K562 (cell line): ENCODE results near the gene DNAAF1. TPM values are rescaled to one million over a fixed set of nuclear protein-coding genes. Genes with fewer than 3 reads are reported as not detected.

ENCODE experiments used
- ATAC-seq: fragments of 200-7000 bp; cut with Tn5 transposase; 3 replicates; pipeline ENCODE4 v1.9.1; 2020; ENCODE audit warnings: moderate library complexity
- BruUV-seq: library from RNA; stranded (reverse); fragments of 400-500 nt; replicated peaks from 2 replicates; lab custom pipeline; 2021; lab: Mats Ljungman, UMichigan
- CTCF ChIA-PET: fragments of 300-600 bp; formaldehyde crosslinking; extraction: SDS; loops from one replicate; lab custom pipeline; 2021; ENCODE audit warnings: low intra/inter-chr PET ratio; lab: Yijun Ruan, JAX
- POLR2A ChIA-PET: fragments of 300-600, 350-650 bp; sonication (Branson Sonifier 250); formaldehyde crosslinking; extraction: SDS; loops from one replicate; lab custom pipeline; 2021; ENCODE audit warnings: antibody characterized with exemption, inconsistent platforms; lab: Yijun Ruan, JAX
- DNase-seq, 4 experiments: peaks; one replicate each; pipeline versions ENCODE4 v3.0.0 to v3.0.0-alpha.2; 2011 to 2018; ENCODE audit warnings: low spot score in 3 of 4, mixed read lengths in 3 of 4; ENCODE audit errors: extremely low read depth in 1 of 4
- FAIRE-seq: peaks from 2 replicates; lab custom pipeline; 2011; peaks lifted over from hg19 to GRCh38; lab: Jason Lieb, UNC
- H2AFZ ChIP-seq: 2 replicates; pipeline ENCODE4 v1.6.0; 2011; ENCODE audit warnings: low read depth, low read length, control low read depth, inconsistent platforms
- H3K27ac ChIP-seq: fragments of 200-600 bp; 3 replicates; pipeline ENCODE4 v1.8.0; 2011; ENCODE audit warnings: low read depth, mild to moderate bottlenecking, control low read depth, inconsistent platforms, low read length, moderate library complexity, mixed read lengths; ENCODE audit errors: extremely low read depth
- H3K27me3 ChIP-seq, 2 experiments: fragments of 300-600 bp in 1 of 2; 2 replicates in 1 of 2; 3 replicates in 1 of 2; pipeline versions ENCODE4 v1.6.0 to v1.8.0; 2011; ENCODE audit warnings: inconsistent platforms in 2 of 2, low read length in 2 of 2, mild to moderate bottlenecking in 1 of 2, mixed read lengths in 1 of 2, moderate library complexity in 1 of 2; ENCODE audit not compliant: control insufficient read depth in 2 of 2, insufficient read depth in 2 of 2
- H3K36me3 ChIP-seq: fragments of 300-600 bp; 3 replicates; pipeline ENCODE4 v1.8.0; 2011; ENCODE audit warnings: mild to moderate bottlenecking, low read length, inconsistent platforms; ENCODE audit not compliant: control insufficient read depth, insufficient read depth
- H3K4me1 ChIP-seq, 2 experiments: fragments of 200-600 bp in 1 of 2; replicated peaks in 1 of 2; 2 replicates in 1 of 2; 3 replicates in 1 of 2; pipeline versions ENCODE4 v1.5.1 to v1.8.0; 2011; ENCODE audit warnings: inconsistent platforms in 2 of 2, low read length in 2 of 2, mild to moderate bottlenecking in 1 of 2, mixed read lengths in 1 of 2, moderate library complexity in 1 of 2; ENCODE audit not compliant: control insufficient read depth in 2 of 2, insufficient read depth in 2 of 2
- H3K4me2 ChIP-seq: 2 replicates; pipeline ENCODE4 v1.6.1; 2011; ENCODE audit warnings: low read length, control low read depth, inconsistent platforms, mixed read lengths; ENCODE audit not compliant: insufficient read depth
- H3K4me3 ChIP-seq: fragments of 200-600 bp; sonication (generic), shearing (Covaris generic); 2 replicates; pipeline ENCODE4 v1.5.1; 2016; ENCODE audit warnings: control low read depth, inconsistent platforms
- H3K79me2 ChIP-seq: fragments of 200-600 bp; 3 replicates; pipeline ENCODE4 v1.8.0; 2011; ENCODE audit warnings: low read length, inconsistent platforms; ENCODE audit not compliant: control insufficient read depth, insufficient read depth
- H3K9ac ChIP-seq, 2 experiments: 2 replicates each; pipeline versions ENCODE4 v1.6.0 to v1.6.1; 2011; ENCODE audit warnings: low read depth in 2 of 2, low read length in 2 of 2, control low read depth in 1 of 2, inconsistent platforms in 1 of 2, mild to moderate bottlenecking in 1 of 2, mixed read lengths in 1 of 2; ENCODE audit not compliant: insufficient read depth in 1 of 2
- H3K9me1 ChIP-seq: one replicate; pipeline ENCODE4 v1.6.0; 2011; ENCODE audit warnings: inconsistent platforms, mild to moderate bottlenecking, low read length, moderate library complexity; ENCODE audit not compliant: control insufficient read depth, insufficient read depth
- H3K9me3 ChIP-seq: replicated peaks from 2 replicates; pipeline ENCODE4 v1.5.1; 2011; ENCODE audit warnings: low read depth, low read length, inconsistent platforms; ENCODE audit not compliant: control insufficient read depth, insufficient read depth
- H4K20me1 ChIP-seq: replicated peaks from 2 replicates; pipeline ENCODE4 v1.6.1; 2011; ENCODE audit warnings: low read length, inconsistent platforms, mixed read lengths; ENCODE audit not compliant: control insufficient read depth, insufficient read depth
- EGR1 ChIP-seq: fragments of 450-650 bp; conservative IDR thresholded peaks from 2 replicates; pipeline ENCODE4 v1.6.1; 2017; ENCODE audit warnings: mild to moderate bottlenecking
- FUS ChIP-seq: fragments of 200-400 bp; formaldehyde crosslinking; optimal IDR thresholded peaks from 2 replicates; pipeline ENCODE3; 2017; ENCODE audit warnings: low read depth, low read length
- IFI16 ChIP-seq: fragments of 250-450 bp; sonication (Bioruptor Pico); IDR thresholded peaks from 2 replicates; pipeline ENCODE4 v2.1.2; 2022; ENCODE audit warnings: mild to moderate bottlenecking, inconsistent platforms
- ILF3 ChIP-seq: fragments of 450-650 bp; IDR thresholded peaks from 2 replicates; pipeline ENCODE4 v1.6.1; 2018; ENCODE audit warnings: antibody characterized with exemption, mild to moderate bottlenecking, moderate library complexity, borderline replicate concordance
- ILK ChIP-seq: fragments of 450-650 bp; IDR thresholded peaks from 2 replicates; pipeline ENCODE4 v1.6.1; 2016; ENCODE audit warnings: missing genetic modification characterization, low read depth, mild to moderate bottlenecking, missing compliant biosample characterization, moderate library complexity, borderline replicate concordance
- MAFK ChIP-seq: IDR thresholded peaks from 2 replicates; pipeline ENCODE4 v1.6.1; 2011; ENCODE audit warnings: low read length, improper control_type of control experiment
- NCOA2 ChIP-seq, 2 experiments: fragments of 450-650 bp; IDR thresholded peaks; 2 replicates each; pipeline ENCODE4 v1.6.1; 2018; ENCODE audit warnings: mild to moderate bottlenecking in 2 of 2, moderate library complexity in 1 of 2; ENCODE audit not compliant: partially characterized antibody in 2 of 2
- NONO ChIP-seq, 2 experiments: fragments of 200-400 bp in 1 of 2; fragments of 450-650 bp in 1 of 2; formaldehyde crosslinking in 1 of 2; IDR thresholded peaks; 2 replicates each; pipeline ENCODE4 v1.6.1; 2017; ENCODE audit warnings: low read depth in 2 of 2, mild to moderate bottlenecking in 2 of 2, moderate library complexity in 2 of 2, low read length in 1 of 2
- PTRF ChIP-seq: fragments of 450-650 bp; IDR thresholded peaks from 2 replicates; pipeline ENCODE4 v1.6.1; 2016; ENCODE audit warnings: mild to moderate bottlenecking, missing genetic modification characterization, missing compliant biosample characterization
- PTTG1 ChIP-seq: fragments of 450-650 bp; IDR thresholded peaks from 2 replicates; pipeline ENCODE4 v1.6.1; 2016; ENCODE audit warnings: low read depth, mild to moderate bottlenecking, missing genetic modification characterization, missing compliant biosample characterization
- RBM17 ChIP-seq: fragments of 200-400 bp; formaldehyde crosslinking; IDR thresholded peaks from 2 replicates; pipeline ENCODE4 v1.6.1; 2017; ENCODE audit warnings: low read depth, mild to moderate bottlenecking, low read length, borderline replicate concordance
- RBM39 ChIP-seq: fragments of 200-400 bp; formaldehyde crosslinking; optimal IDR thresholded peaks from 2 replicates; pipeline ENCODE3; 2018; ENCODE audit warnings: low read depth, low read length
- SREBF1 ChIP-seq: fragments of 150-350 bp; IDR thresholded peaks from 2 replicates; pipeline ENCODE4 v1.6.1; 2014; ENCODE audit warnings: antibody characterized with exemption, low read depth, low read length, borderline replicate concordance
- TAF15 ChIP-seq: fragments of 200-400 bp; formaldehyde crosslinking; IDR thresholded peaks from 2 replicates; pipeline ENCODE4 v1.6.1; 2017; ENCODE audit warnings: mild to moderate bottlenecking, low read depth, low read length, moderate library complexity
- TCF3 ChIP-seq: sonication (generic); formaldehyde crosslinking; IDR thresholded peaks from 2 replicates; pipeline ENCODE4 v1.4.0; 2020; ENCODE audit warnings: mild to moderate bottlenecking, missing genetic modification reagents
- TEAD2 ChIP-seq: fragments of 450-650 bp; IDR thresholded peaks from 2 replicates; pipeline ENCODE4 v1.6.1; 2016; ENCODE audit warnings: missing genetic modification characterization, control low read depth, missing compliant biosample characterization
- WGBS: fragments of 100-300 bp; shearing (Covaris generic); methylation state at CpG from one replicate; pipeline ENCODE4 v1.1.6; 2016; ENCODE audit warnings: low coverage, mixed read lengths; ENCODE audit not compliant: insufficient coverage; ENCODE audit errors: missing lambda C conversion rate; 5-methylcytosine and 5-hydroxymethylcytosine counted together
- in situ Hi-C: fragments of 300-500 bp; cut with MboI; formaldehyde crosslinking; loops from 4 replicates; pipeline ENCODE4 v1.15.0; 2018; ENCODE audit warnings: inconsistent platforms, mixed read lengths
- intact Hi-C: fragments of 100-400 bp; cut with micrococcal nuclease; formaldehyde crosslinking; loops from 2 replicates; pipeline ENCODE4 v1.14.2; 2022
- polyA plus RNA-seq, 8 experiments: library from polyadenylated mRNA; depleted of rRNA in 4 of 8; stranded (reverse) in 5 of 8; unstranded in 3 of 8; fragments of >200 nt; fragmentation: Nextera tagmentation in 2 of 8; fragmentation: Illumina TruSeq in 1 of 8; extraction: Ambion mirVana in 2 of 8; extraction: Trizol in 1 of 8; gene quantifications; 2 replicates each; pipeline versions ENCODE4 v1.2.1 to v1.2.3, GENCODE V29; 2011 to 2014; ENCODE audit warnings: inconsistent platforms in 1 of 8, missing spikeins in 1 of 8
- total RNA-seq, 7 experiments: library from RNA; depleted of rRNA in 6 of 7; stranded (reverse); fragments of >200 nt in 6 of 7; fragmentation: Illumina TruSeq in 2 of 7; extraction: Trizol in 2 of 7; gene quantifications; 2 replicates each; pipeline versions ENCODE4 v1.2.1 to v1.2.3, GENCODE V29; 2011 to 2021; ENCODE audit warnings: low replicate concordance in 1 of 7
- TF ChIP-seq, protein P1 (sequence below): fragments of 250-450 bp; sonication (Bioruptor Pico); IDR thresholded peaks from 2 replicates; pipeline ENCODE4 v1.4.0; 2020; ENCODE audit warnings: mild to moderate bottlenecking, moderate library complexity
- TF ChIP-seq, protein P2 (sequence below): fragments of 450-650 bp; IDR thresholded peaks from 2 replicates; pipeline ENCODE4 v1.6.1; 2017; ENCODE audit warnings: mild to moderate bottlenecking, moderate library complexity
- TF ChIP-seq, protein P3 (sequence below): fragments of 250-450 bp; sonication (Bioruptor Pico); IDR thresholded peaks from 2 replicates; pipeline ENCODE4 v1.5.0; 2021

The DNAAF1 gene
- total and polyA plus RNA-seq, 9 of the 15 experiments (the other 6 are each of a cell fraction or from before 2014, with no cell fraction given): 0.01 TPM; not detected in 8

DNA sequence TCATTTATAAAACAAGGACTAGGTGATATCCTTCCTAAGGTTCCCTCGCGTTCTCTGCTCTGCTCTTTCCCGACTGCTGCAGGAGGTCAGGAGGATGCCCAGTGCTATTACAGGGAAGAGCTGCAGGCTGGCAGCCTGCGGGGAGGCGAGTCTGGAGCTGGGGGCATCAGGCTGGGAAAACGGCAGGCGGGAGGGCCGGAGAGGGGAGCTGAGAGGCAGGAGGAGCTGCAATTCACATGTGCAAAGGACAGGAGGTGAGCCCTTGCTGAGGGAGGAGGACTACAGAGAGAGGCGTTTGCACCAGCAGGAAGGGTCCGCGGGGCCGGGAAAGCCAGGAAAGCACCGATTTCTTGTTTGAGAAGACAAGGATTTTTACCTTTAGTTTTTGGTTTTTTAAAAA lies 54.0 kb downstream of the DNAAF1 start:
- intact Hi-C loops (no loop called here), in situ Hi-C loops (no loop called here)
- Histone ChIP-seq H3K27me3 (peaks cover 70 to 71% of the 10 kb centered on the region in 2 experiments), H3K9me3 (0 out of 2 replicates have a peak, but pooled peaks cover 2% of the 10 kb centered on the region), H3K79me2 (no peaks in the 10 kb centered on the region), H3K9me1 (peaks cover 4% of the 10 kb centered on the region), H3K27ac (no peak overlapping the region), H2AFZ (no peak overlapping the region), H3K4me1 (peaks cover 0 to 33% of the 10 kb centered on the region in 2 experiments; a peak in 3 of 5 replicates), H3K36me3 (no peaks in the 10 kb centered on the region), H4K20me1 (peaks cover 12% of the 10 kb centered on the region), H3K4me2 (no peak overlapping the region), H3K4me3 (no peak overlapping the region), H3K9ac (no peak overlapping the region)
- 3% methylated on average over 13 of the region's 13 CpGs for WGBS
- ATAC-seq (no peak), FAIRE-seq (no peak), DNase-seq (no peak)
- ChIA-PET CTCF (interaction anchor here (0.6 kb wide), 1 partner anchor 10 kb away, joined by 3 read pairs; no protein-coding TSS in a partner anchor), POLR2A (interaction anchor here (0.5 to 1.5 kb wide), 5 partner anchors 9 to 1289 kb away, joined by 3 to 4 read pairs (median 3); no protein-coding TSS in a partner anchor)
- BruUV-seq: no TSS peak
- TF ChIP-seq IFI16 (CRISPR knock-in tag): no peak
- TF ChIP-seq MAFK: no peak
- TF ChIP-seq RBM17: no peak
- TF ChIP-seq PTRF (tag): no peak
- TF ChIP-seq SREBF1: no peak
- no peak for TF ChIP-seq TAF15
- no peak for TF ChIP-seq PTTG1
- TF ChIP-seq EGR1: no peak
- TF ChIP-seq RBM39: no peak
- TF ChIP-seq, protein P1, sequence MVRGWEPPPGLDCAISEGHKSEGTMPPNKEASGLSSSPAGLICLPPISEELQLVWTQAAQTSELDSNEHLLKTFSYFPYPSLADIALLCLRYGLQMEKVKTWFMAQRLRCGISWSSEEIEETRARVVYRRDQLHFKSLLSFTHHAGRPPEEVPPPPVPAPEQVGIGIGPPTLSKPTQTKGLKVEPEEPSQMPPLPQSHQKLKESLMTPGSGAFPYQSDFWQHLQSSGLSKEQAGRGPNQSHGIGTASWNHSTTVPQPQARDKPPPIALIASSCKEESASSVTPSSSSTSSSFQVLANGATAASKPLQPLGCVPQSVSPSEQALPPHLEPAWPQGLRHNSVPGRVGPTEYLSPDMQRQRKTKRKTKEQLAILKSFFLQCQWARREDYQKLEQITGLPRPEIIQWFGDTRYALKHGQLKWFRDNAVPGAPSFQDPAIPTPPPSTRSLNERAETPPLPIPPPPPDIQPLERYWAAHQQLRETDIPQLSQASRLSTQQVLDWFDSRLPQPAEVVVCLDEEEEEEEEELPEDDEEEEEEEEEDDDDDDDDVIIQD (CRISPR knock-in tag): no peak
- no peak for TF ChIP-seq TCF3 (CRISPR knock-in tag)
- TF ChIP-seq, protein P2, sequence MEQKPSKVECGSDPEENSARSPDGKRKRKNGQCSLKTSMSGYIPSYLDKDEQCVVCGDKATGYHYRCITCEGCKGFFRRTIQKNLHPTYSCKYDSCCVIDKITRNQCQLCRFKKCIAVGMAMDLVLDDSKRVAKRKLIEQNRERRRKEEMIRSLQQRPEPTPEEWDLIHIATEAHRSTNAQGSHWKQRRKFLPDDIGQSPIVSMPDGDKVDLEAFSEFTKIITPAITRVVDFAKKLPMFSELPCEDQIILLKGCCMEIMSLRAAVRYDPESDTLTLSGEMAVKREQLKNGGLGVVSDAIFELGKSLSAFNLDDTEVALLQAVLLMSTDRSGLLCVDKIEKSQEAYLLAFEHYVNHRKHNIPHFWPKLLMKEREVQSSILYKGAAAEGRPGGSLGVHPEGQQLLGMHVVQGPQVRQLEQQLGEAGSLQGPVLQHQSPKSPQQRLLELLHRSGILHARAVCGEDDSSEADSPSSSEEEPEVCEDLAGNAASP: no peak
- no peak for TF ChIP-seq NONO (IDR thresholded peaks at IDR 0.05; ENCODE audit: low read depth in 2 of 2, low read length in 1 of 2)
- no peak for TF ChIP-seq NCOA2 (IDR thresholded peaks at IDR 0.05; ENCODE audit: partially characterized antibody in 2 of 2)
- TF ChIP-seq, protein P3, sequence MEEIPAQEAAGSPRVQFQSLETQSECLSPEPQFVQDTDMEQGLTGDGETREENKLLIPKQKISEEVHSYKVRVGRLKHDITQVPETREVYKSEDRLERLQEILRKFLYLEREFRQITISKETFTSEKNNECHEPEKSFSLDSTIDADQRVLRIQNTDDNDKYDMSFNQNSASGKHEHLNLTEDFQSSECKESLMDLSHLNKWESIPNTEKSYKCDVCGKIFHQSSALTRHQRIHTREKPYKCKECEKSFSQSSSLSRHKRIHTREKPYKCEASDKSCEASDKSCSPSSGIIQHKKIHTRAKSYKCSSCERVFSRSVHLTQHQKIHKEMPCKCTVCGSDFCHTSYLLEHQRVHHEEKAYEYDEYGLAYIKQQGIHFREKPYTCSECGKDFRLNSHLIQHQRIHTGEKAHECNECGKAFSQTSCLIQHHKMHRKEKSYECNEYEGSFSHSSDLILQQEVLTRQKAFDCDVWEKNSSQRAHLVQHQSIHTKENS (CRISPR knock-in tag): no peak
- no peak for TF ChIP-seq TEAD2 (tag)
- TF ChIP-seq ILF3: no peak
- TF ChIP-seq FUS: no peak
- no peak for TF ChIP-seq ILK (tag)
